ENCODE measurements around the gene MEF2D.

- no peak for TF ChIP-seq CTCF (IDR thresholded peaks at IDR 0.05; ENCODE audit: insufficient read depth, low read depth, low read length)
- TF ChIP-seq EZH2 (IDR thresholded peaks at IDR 0.05; ENCODE audit: insufficient read depth, low read length) = no peak
Observed at GRCh38 chr1:156476501-156477298, 23.9 kb downstream of the MEF2D start.
